ENCODE data around the gene GRAMD1B. TPM values are rescaled to one million over a fixed set of nuclear protein-coding genes. Genes with fewer than 3 reads are reported as not detected.

Gene GRAMD1B
- total RNA-seq, 1 experiment from 2014 or later: 1.2 TPM

DNA sequence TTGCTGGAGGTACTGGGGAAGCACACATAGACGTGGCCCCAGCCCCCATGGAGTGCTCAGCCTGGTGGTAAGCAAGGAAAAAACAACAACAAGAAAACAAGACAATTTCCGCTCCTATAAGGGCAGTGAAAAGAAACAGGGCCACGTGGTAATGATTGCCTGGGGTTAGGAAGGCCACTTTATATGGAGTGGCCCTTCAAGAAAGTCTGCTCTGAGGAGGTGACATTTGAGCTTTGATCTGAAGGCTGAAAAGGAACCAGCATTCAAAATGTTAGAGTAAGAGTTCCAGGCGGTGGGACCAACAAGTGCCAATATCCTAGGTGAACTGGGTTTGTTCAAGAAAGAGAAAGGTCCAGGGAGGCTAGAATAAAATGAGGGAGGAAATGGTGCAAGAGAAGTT, 136.8 kb downstream of the GRAMD1B start:
- Mint-ChIP-seq H3K27ac (ENCODE audit: unreplicated experiment) (no peak overlapping the region), H3K4me1 (ENCODE audit: low read depth, unreplicated experiment) (no peaks in the 10 kb centered on the region), H3K36me3 (ENCODE audit: insufficient read depth, unreplicated experiment) (no peaks in the 10 kb centered on the region), H3K4me3 (ENCODE audit: unreplicated experiment) (no peak overlapping the region), H3K27me3 (ENCODE audit: insufficient read depth, unreplicated experiment) (peaks cover 29% of the 10 kb centered on the region), H3K9me3 (ENCODE audit: unreplicated experiment) (no peaks in the 10 kb centered on the region)
- BruUV-seq (replicated peaks): no TSS peak
- no peaks in the 10 kb centered on the region for H3K36me3 ChIP-seq (ENCODE audit: control insufficient read depth, insufficient read depth, low read length)
- intact Hi-C loops (cut with micrococcal nuclease; ENCODE audit: unreplicated experiment): no loop called here
- TF ChIP-seq, protein P1, sequence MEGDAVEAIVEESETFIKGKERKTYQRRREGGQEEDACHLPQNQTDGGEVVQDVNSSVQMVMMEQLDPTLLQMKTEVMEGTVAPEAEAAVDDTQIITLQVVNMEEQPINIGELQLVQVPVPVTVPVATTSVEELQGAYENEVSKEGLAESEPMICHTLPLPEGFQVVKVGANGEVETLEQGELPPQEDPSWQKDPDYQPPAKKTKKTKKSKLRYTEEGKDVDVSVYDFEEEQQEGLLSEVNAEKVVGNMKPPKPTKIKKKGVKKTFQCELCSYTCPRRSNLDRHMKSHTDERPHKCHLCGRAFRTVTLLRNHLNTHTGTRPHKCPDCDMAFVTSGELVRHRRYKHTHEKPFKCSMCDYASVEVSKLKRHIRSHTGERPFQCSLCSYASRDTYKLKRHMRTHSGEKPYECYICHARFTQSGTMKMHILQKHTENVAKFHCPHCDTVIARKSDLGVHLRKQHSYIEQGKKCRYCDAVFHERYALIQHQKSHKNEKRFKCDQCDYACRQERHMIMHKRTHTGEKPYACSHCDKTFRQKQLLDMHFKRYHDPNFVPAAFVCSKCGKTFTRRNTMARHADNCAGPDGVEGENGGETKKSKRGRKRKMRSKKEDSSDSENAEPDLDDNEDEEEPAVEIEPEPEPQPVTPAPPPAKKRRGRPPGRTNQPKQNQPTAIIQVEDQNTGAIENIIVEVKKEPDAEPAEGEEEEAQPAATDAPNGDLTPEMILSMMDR (IDR thresholded peaks at IDR 0.05; ENCODE audit: insufficient read depth in 1 of 2, low read depth in 1 of 2, low read length in 1 of 2, severe bottlenecking in 1 of 2, unreplicated experiment in 1 of 2): no peak
- no peak overlapping the region for H3K4me3 ChIP-seq (ENCODE audit: low read depth, low read length)
- POLR2A ChIA-PET: no interaction called here
- CTCF ChIA-PET: interaction anchor here (0.6 to 1.0 kb wide), 2 partner anchors 10 to 142 kb away, joined by 4 read pairs; no protein-coding TSS in a partner anchor
- H3K9me3 ChIP-seq: no peaks in the 10 kb centered on the region
- no peak for DNase-seq
- peaks cover 3% of the 10 kb centered on the region; the same call in 1 of the 2 replicates for H3K27me3 ChIP-seq (replicated peaks; ENCODE audit: control insufficient read depth, insufficient read depth, low read length)
- H3K4me1 ChIP-seq: no peaks in the 10 kb centered on the region

- no peaks in the 10 kb centered on the region for H3K36me3 Mint-ChIP-seq (ENCODE audit: insufficient read depth, unreplicated experiment)
- ChIA-PET CTCF (no interaction called here), POLR2A (no interaction called here)
- peaks cover 32% of the 10 kb centered on the region for H3K27me3 Mint-ChIP-seq (ENCODE audit: insufficient read depth, unreplicated experiment)
- no peaks in the 10 kb centered on the region for H3K4me1 Mint-ChIP-seq (ENCODE audit: low read depth, unreplicated experiment)
- BruUV-seq (replicated peaks): no TSS peak
- intact Hi-C loops (cut with micrococcal nuclease; ENCODE audit: unreplicated experiment): no loop called here
- no peaks in the 10 kb centered on the region for H3K4me1 ChIP-seq
- H3K4me3 ChIP-seq (ENCODE audit: low read depth, low read length): no peak overlapping the region
- no peaks in the 10 kb centered on the region for H3K9me3 Mint-ChIP-seq (ENCODE audit: unreplicated experiment)
- TF ChIP-seq, protein P1 (IDR thresholded peaks at IDR 0.05; ENCODE audit: insufficient read depth in 1 of 2, low read depth in 1 of 2, low read length in 1 of 2, severe bottlenecking in 1 of 2, unreplicated experiment in 1 of 2): no peak
- H3K36me3 ChIP-seq (ENCODE audit: control insufficient read depth, insufficient read depth, low read length): no peaks in the 10 kb centered on the region
- no peak overlapping the region for H3K4me3 Mint-ChIP-seq (ENCODE audit: unreplicated experiment)
- H3K9me3 ChIP-seq: no peaks in the 10 kb centered on the region
- no peak for DNase-seq
- peaks cover 3% of the 10 kb centered on the region; the same call in 1 of the 2 replicates for H3K27me3 ChIP-seq (replicated peaks; ENCODE audit: control insufficient read depth, insufficient read depth, low read length)
- H3K27ac Mint-ChIP-seq (ENCODE audit: unreplicated experiment): no peak overlapping the region
These were observed 137.4 kb downstream of the GRAMD1B start for GRCh38 chr11:123567466-123567865.

- no peak overlapping the region for H3K4me3 Mint-ChIP-seq (ENCODE audit: unreplicated experiment)
- no peaks in the 10 kb centered on the region for H3K4me1 ChIP-seq
- H3K27me3 ChIP-seq (replicated peaks; ENCODE audit: control insufficient read depth, insufficient read depth, low read length): peaks cover 3% of the 10 kb centered on the region; the same call in 1 of the 2 replicates
- no peaks in the 10 kb centered on the region for H3K9me3 Mint-ChIP-seq (ENCODE audit: unreplicated experiment)
- TF ChIP-seq, protein P1 (IDR thresholded peaks at IDR 0.05; ENCODE audit: insufficient read depth in 1 of 2, low read depth in 1 of 2, low read length in 1 of 2, severe bottlenecking in 1 of 2, unreplicated experiment in 1 of 2): no peak
- intact Hi-C loops (cut with micrococcal nuclease; ENCODE audit: unreplicated experiment): no loop called here
- H3K27me3 Mint-ChIP-seq (ENCODE audit: insufficient read depth, unreplicated experiment): peaks cover 28% of the 10 kb centered on the region
- ChIA-PET CTCF (no interaction called here), POLR2A (no interaction called here)
- H3K4me1 Mint-ChIP-seq (ENCODE audit: low read depth, unreplicated experiment): no peaks in the 10 kb centered on the region
- no peaks in the 10 kb centered on the region for H3K36me3 ChIP-seq (ENCODE audit: control insufficient read depth, insufficient read depth, low read length)
- H3K9me3 ChIP-seq: no peaks in the 10 kb centered on the region
- no peaks in the 10 kb centered on the region for H3K36me3 Mint-ChIP-seq (ENCODE audit: insufficient read depth, unreplicated experiment)
- DNase-seq: no peak
- no TSS peak for BruUV-seq (replicated peaks)
- H3K27ac Mint-ChIP-seq (ENCODE audit: unreplicated experiment): no peak overlapping the region
- H3K4me3 ChIP-seq (ENCODE audit: low read depth, low read length): no peak overlapping the region
These were observed 138.3 kb downstream of the GRAMD1B start for GRCh38 chr11:123568367-123568870.

Data from Caco-2 (cell line).